GM23338 (cell line): ENCODE data around the gene OR10AD1. TPM values are rescaled to one million over a fixed set of nuclear protein-coding genes. Genes with fewer than 3 reads are reported as not detected.

Experiments
- ATAC-seq: fragments of 200-7000 bp; cut with Tn5 transposase; 3 replicates; pipeline ENCODE4 v1.9.1; 2020
- DNase-seq: peaks from one replicate; pipeline ENCODE4 v3.0.0-alpha.2; 2015; ENCODE audit warnings: low spot score
- H2AFZ ChIP-seq: fragments of 200-600 bp; sonication (generic); 2 replicates; pipeline ENCODE4 v1.8.0; 2016; ENCODE audit warnings: antibody characterized with exemption, mild to moderate bottlenecking, moderate library complexity
- H3F3A ChIP-seq: fragments of 200-600 bp; sonication (generic); replicated peaks from 2 replicates; pipeline ENCODE4 v1.8.0; 2017; ENCODE audit warnings: antibody characterized with exemption, mixed run types, low read depth
- H3K27ac ChIP-seq: fragments of 200-600 bp; sonication (generic); 2 replicates; pipeline ENCODE4 v1.6.1; 2016; ENCODE audit warnings: low read depth
- H3K27me3 ChIP-seq: fragments of 200-600 bp; sonication (generic); 2 replicates; pipeline ENCODE4 v1.8.0; 2016; ENCODE audit warnings: mild to moderate bottlenecking, mixed run types, moderate library complexity; ENCODE audit not compliant: insufficient read depth
- H3K36me3 ChIP-seq: fragments of 200-600 bp; sonication (generic); 2 replicates; pipeline ENCODE4 v1.8.0; 2016; ENCODE audit warnings: mild to moderate bottlenecking; ENCODE audit not compliant: insufficient read depth
- H3K4me1 ChIP-seq: fragments of 200-600 bp; sonication (generic); 2 replicates; pipeline ENCODE4 v1.8.0; 2016; ENCODE audit warnings: mild to moderate bottlenecking, moderate library complexity; ENCODE audit not compliant: insufficient read depth
- H3K4me2 ChIP-seq: fragments of 200-600 bp; sonication (generic); 2 replicates; pipeline ENCODE4 v1.7.1; 2017; ENCODE audit warnings: mixed run types
- H3K4me3 ChIP-seq: fragments of 200-600 bp; sonication (generic); 2 replicates; pipeline ENCODE4 v1.6.1; 2016; ENCODE audit warnings: mixed run types
- H3K79me2 ChIP-seq: fragments of 200-600 bp; sonication (generic); replicated peaks from 2 replicates; pipeline ENCODE4 v1.8.0; 2017; ENCODE audit warnings: mild to moderate bottlenecking; ENCODE audit not compliant: insufficient read depth
- H3K9me2 ChIP-seq: fragments of 200-600 bp; sonication (generic); 2 replicates; pipeline ENCODE4 v1.8.0; 2017; ENCODE audit not compliant: insufficient read depth
- H4K20me1 ChIP-seq: fragments of 200-600 bp; sonication (generic); replicated peaks from 2 replicates; pipeline ENCODE4 v1.8.0; 2017; ENCODE audit warnings: mild to moderate bottlenecking; ENCODE audit not compliant: insufficient read depth
- H3K27ac Mint-ChIP-seq: 2 replicates; pipeline ENCODE4 v1.8.0; 2020; ENCODE audit warnings: inconsistent platforms, mild to moderate bottlenecking, moderate library complexity, mixed read lengths
- H3K27me3 Mint-ChIP-seq: 3 replicates; pipeline ENCODE4 v1.8.0; 2022; ENCODE audit warnings: low read depth, mild to moderate bottlenecking, moderate library complexity, mixed read lengths, inconsistent platforms; ENCODE audit not compliant: insufficient read depth, poor library complexity
- H3K36me3 Mint-ChIP-seq: 3 replicates; pipeline ENCODE4 v1.8.0; 2021; ENCODE audit warnings: low read depth, mild to moderate bottlenecking, inconsistent platforms, moderate library complexity, mixed read lengths
- H3K4me1 Mint-ChIP-seq: 3 replicates; pipeline ENCODE4 v1.8.0; 2020; ENCODE audit warnings: mild to moderate bottlenecking, inconsistent platforms, mixed read lengths
- H3K4me3 Mint-ChIP-seq: 3 replicates; pipeline ENCODE4 v1.8.0; 2021; ENCODE audit warnings: moderate library complexity, mild to moderate bottlenecking, inconsistent platforms, mixed read lengths
- H3K9me3 Mint-ChIP-seq: 3 replicates; pipeline ENCODE4 v1.8.0; 2020; ENCODE audit warnings: moderate library complexity, mild to moderate bottlenecking, inconsistent platforms, mixed read lengths
- CREB1 ChIP-seq: fragments of 250-450 bp; sonication (Bioruptor Pico); IDR thresholded peaks from 2 replicates; pipeline ENCODE4 v1.5.0; 2020; ENCODE audit warnings: low read depth, mild to moderate bottlenecking, moderate library complexity
- EZH2 ChIP-seq: fragments of 200-600 bp; sonication (generic); IDR thresholded peaks from one replicate; pipeline ENCODE4 v1.8.0; 2017; ENCODE audit warnings: antibody characterized with exemption, mild to moderate bottlenecking, low read depth; ENCODE audit not compliant: unreplicated experiment
- EZH2phosphoT487 ChIP-seq: fragments of 200-600 bp; sonication (generic); IDR thresholded peaks from one replicate; pipeline ENCODE4 v1.8.1; 2018; ENCODE audit warnings: antibody characterized with exemption; ENCODE audit not compliant: unreplicated experiment
- JUNB ChIP-seq: IDR thresholded peaks from one replicate; pipeline ENCODE4 v1.6.1; 2016; ENCODE audit warnings: antibody characterized with exemption; ENCODE audit not compliant: unreplicated experiment
- POLR2AphosphoS5 ChIP-seq: IDR thresholded peaks from 2 replicates; pipeline ENCODE4 v1.6.1; 2016; ENCODE audit warnings: antibody characterized with exemption, low read depth
- STAT1 ChIP-seq: IDR thresholded peaks from one replicate; pipeline ENCODE4 v1.6.1; 2016; ENCODE audit warnings: antibody characterized with exemption; ENCODE audit not compliant: unreplicated experiment
- ZNF114 ChIP-seq: fragments of 250-450 bp; sonication (Bioruptor Pico); IDR thresholded peaks from 2 replicates; pipeline ENCODE4 v1.5.0; 2020; ENCODE audit warnings: mild to moderate bottlenecking, moderate library complexity
- polyA plus RNA-seq: library from polyadenylated mRNA; unstranded; fragments of >200 nt; fragmentation: Nextera tagmentation; extraction: Ambion mirVana; gene quantifications from 2 replicates; pipeline ENCODE4 v1.2.1, GENCODE V29; 2016
- total RNA-seq: library from RNA; depleted of rRNA; stranded (reverse); fragments of >200 nt; shearing (Covaris generic); gene quantifications from 2 replicates; pipeline ENCODE4 v1.2.3, GENCODE V29; 2014
- TF ChIP-seq, protein P1 (sequence below): IDR thresholded peaks from one replicate; pipeline ENCODE4 v1.6.1; 2018; ENCODE audit warnings: antibody characterized with exemption; ENCODE audit not compliant: unreplicated experiment
- TF ChIP-seq, protein P2 (sequence below), 2 experiments: fragments of 200-600 bp in 1 of 2; sonication (generic) in 1 of 2; conservative IDR thresholded peaks; 2 replicates each; pipeline versions ENCODE4 v1.5.1 to v1.6.1; 2016 to 2017; ENCODE audit warnings: antibody characterized with exemption in 2 of 2, low read depth in 2 of 2, mild to moderate bottlenecking in 2 of 2, moderate library complexity in 1 of 2
- TF ChIP-seq, protein P3 (sequence below): IDR thresholded peaks from 2 replicates; pipeline ENCODE4 v1.6.1; 2016; ENCODE audit warnings: antibody characterized with exemption

OR10AD1 gene
- total and polyA plus RNA-seq, 2 experiments from 2014 or later: not detected

DNA sequence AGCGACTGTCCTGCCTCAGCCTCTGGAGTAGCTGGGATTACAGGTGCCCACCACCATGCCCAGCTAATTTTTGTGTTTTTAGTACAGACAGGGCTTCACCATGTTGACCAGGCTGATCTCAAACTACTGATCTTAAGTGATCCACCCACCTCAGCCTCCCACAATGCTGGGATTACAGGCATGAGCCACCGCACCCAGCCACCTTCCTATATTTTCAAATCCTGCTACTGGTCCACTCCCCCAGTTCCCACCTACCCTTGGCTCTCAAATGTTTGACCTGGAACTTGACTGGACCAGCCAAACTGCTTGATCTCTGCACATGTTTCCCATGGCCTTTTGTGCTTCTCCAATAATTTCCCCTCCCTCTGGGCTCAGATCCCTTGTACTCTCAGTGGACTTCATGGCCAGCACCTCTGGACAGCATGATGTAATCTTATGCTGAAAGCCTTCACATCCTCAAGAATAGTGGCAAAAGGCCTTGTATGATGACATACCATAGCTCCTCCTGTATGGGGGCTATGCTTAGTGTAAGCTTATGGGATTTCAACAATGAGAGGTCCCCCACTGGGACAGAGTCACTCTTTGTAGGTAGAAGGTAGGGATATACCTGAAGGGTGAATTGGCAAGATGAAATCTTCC is 22.1 kb downstream of the OR10AD1 start (continued):
- TF ChIP-seq, protein P1, sequence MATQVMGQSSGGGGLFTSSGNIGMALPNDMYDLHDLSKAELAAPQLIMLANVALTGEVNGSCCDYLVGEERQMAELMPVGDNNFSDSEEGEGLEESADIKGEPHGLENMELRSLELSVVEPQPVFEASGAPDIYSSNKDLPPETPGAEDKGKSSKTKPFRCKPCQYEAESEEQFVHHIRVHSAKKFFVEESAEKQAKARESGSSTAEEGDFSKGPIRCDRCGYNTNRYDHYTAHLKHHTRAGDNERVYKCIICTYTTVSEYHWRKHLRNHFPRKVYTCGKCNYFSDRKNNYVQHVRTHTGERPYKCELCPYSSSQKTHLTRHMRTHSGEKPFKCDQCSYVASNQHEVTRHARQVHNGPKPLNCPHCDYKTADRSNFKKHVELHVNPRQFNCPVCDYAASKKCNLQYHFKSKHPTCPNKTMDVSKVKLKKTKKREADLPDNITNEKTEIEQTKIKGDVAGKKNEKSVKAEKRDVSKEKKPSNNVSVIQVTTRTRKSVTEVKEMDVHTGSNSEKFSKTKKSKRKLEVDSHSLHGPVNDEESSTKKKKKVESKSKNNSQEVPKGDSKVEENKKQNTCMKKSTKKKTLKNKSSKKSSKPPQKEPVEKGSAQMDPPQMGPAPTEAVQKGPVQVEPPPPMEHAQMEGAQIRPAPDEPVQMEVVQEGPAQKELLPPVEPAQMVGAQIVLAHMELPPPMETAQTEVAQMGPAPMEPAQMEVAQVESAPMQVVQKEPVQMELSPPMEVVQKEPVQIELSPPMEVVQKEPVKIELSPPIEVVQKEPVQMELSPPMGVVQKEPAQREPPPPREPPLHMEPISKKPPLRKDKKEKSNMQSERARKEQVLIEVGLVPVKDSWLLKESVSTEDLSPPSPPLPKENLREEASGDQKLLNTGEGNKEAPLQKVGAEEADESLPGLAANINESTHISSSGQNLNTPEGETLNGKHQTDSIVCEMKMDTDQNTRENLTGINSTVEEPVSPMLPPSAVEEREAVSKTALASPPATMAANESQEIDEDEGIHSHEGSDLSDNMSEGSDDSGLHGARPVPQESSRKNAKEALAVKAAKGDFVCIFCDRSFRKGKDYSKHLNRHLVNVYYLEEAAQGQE: no peak
- TF ChIP-seq, protein P2, sequence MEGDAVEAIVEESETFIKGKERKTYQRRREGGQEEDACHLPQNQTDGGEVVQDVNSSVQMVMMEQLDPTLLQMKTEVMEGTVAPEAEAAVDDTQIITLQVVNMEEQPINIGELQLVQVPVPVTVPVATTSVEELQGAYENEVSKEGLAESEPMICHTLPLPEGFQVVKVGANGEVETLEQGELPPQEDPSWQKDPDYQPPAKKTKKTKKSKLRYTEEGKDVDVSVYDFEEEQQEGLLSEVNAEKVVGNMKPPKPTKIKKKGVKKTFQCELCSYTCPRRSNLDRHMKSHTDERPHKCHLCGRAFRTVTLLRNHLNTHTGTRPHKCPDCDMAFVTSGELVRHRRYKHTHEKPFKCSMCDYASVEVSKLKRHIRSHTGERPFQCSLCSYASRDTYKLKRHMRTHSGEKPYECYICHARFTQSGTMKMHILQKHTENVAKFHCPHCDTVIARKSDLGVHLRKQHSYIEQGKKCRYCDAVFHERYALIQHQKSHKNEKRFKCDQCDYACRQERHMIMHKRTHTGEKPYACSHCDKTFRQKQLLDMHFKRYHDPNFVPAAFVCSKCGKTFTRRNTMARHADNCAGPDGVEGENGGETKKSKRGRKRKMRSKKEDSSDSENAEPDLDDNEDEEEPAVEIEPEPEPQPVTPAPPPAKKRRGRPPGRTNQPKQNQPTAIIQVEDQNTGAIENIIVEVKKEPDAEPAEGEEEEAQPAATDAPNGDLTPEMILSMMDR (conservative IDR thresholded peaks at IDR 0.05; ENCODE audit: low read depth in 2 of 2): no peak
- TF ChIP-seq ZNF114 (CRISPR knock-in tag) (no peak), POLR2AphosphoS5 (no peak), EZH2 (no peak), JUNB (no peak), CREB1 (CRISPR knock-in tag) (no peak), EZH2phosphoT487 (no peak)
- TF ChIP-seq, protein P3, sequence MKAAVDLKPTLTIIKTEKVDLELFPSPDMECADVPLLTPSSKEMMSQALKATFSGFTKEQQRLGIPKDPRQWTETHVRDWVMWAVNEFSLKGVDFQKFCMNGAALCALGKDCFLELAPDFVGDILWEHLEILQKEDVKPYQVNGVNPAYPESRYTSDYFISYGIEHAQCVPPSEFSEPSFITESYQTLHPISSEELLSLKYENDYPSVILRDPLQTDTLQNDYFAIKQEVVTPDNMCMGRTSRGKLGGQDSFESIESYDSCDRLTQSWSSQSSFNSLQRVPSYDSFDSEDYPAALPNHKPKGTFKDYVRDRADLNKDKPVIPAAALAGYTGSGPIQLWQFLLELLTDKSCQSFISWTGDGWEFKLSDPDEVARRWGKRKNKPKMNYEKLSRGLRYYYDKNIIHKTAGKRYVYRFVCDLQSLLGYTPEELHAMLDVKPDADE: no peak

DNA sequence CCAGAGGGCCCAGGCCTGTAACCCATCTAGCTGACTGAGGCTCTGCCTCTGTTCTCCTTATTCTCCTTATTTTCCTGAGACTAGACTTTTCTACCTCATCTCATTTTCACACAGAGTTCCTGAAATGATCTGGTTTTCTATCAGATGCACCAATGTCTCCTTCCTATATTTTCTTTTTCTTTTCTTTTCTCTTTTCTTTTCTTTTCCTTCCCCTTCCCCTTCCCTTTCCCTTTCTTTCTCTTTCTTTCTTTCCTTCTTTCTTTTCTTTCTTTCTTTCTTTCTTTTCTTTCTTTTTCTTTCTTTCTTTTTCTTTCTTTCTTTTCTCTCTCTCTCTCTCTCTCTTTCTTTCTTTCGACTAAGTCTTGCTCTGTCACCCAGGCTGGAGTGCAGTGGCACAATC is 22.7 kb downstream of the OR10AD1 start:
- no peak for DNase-seq
- H3K27me3 ChIP-seq: peaks cover 53% of the 10 kb centered on the region
- no peaks in the 10 kb centered on the region for H4K20me1 ChIP-seq
- no peak overlapping the region for H3K4me3 ChIP-seq
- no peaks in the 10 kb centered on the region for H3K36me3 ChIP-seq
- peaks cover 32% of the 10 kb centered on the region for H3K4me1 ChIP-seq
- no peak overlapping the region for H2AFZ ChIP-seq
- no peak overlapping the region for H3K4me2 ChIP-seq
- Mint-ChIP-seq H3K4me1 (peaks cover 39% of the 10 kb centered on the region), H3K36me3 (no peaks in the 10 kb centered on the region), H3K4me3 (no peak overlapping the region), H3K27me3 (peaks cover 37% of the 10 kb centered on the region), H3K27ac (no peak overlapping the region), H3K9me3 (no peaks in the 10 kb centered on the region)
- no peaks in the 10 kb centered on the region for H3K79me2 ChIP-seq
- no peak overlapping the region for H3K27ac ChIP-seq
- peaks cover 3% of the 10 kb centered on the region; the same call in 1 of the 2 replicates for H3F3A ChIP-seq
- no peak for ATAC-seq
- H3K9me2 ChIP-seq: no peaks in the 10 kb centered on the region
- TF ChIP-seq EZH2phosphoT487 (no peak), STAT1 (no peak)
- TF ChIP-seq, protein P2 (conservative IDR thresholded peaks at IDR 0.05; ENCODE audit: low read depth in 2 of 2): no peak
- TF ChIP-seq, protein P3: no peak
